ENCODE results near the gene YY1.

YY1 gene

GRCh38 chr14:100317912-100318808, 79.2 kb downstream of the YY1 start:
- FAIRE-seq = no peak

- no peak for FAIRE-seq
Measured at GRCh38 chr14:100320157-100320856, 81.4 kb downstream of the YY1 start.

GRCh38 chr14:100321473-100322137, 82.7 kb downstream of the YY1 start:
- FAIRE-seq = no peak

GRCh38 chr14:100322138-100322957, 83.4 kb downstream of the YY1 start:
- FAIRE-seq = no peak

- no peak for FAIRE-seq
Measured at GRCh38 chr14:100323121-100323941, 84.4 kb downstream of the YY1 start, which contains the start of gene SLC25A47. SLC25A47 (plus strand) TSS chr14:100323339; CDS start chr14:100323415, 76 bp downstream.

- no peak for FAIRE-seq
Measured at GRCh38 chr14:100323942-100324307, 85.0 kb downstream of the YY1 start.

- no peak for FAIRE-seq
Measured at GRCh38 chr14:100325231-100325632, 86.3 kb downstream of the YY1 start.

- no peak for FAIRE-seq
Measured at GRCh38 chr14:100325958-100326357, 87.0 kb downstream of the YY1 start.

- FAIRE-seq = no peak
Measured at GRCh38 chr14:100327128-100327527, 88.2 kb downstream of the YY1 start.

- no peak for FAIRE-seq
Measured at GRCh38 chr14:100328495-100329163, 89.7 kb downstream of the YY1 start.

- FAIRE-seq = no peak
Measured at GRCh38 chr14:100329233-100330006, 90.5 kb downstream of the YY1 start.

- FAIRE-seq = no peak
Measured at GRCh38 chr14:100330007-100330344, 91.0 kb downstream of the YY1 start.

GRCh38 chr14:100330388-100330931, 91.5 kb downstream of the YY1 start:
- no peak for FAIRE-seq

- no peak for FAIRE-seq
Measured at GRCh38 chr14:100332071-100332639, 93.2 kb downstream of the YY1 start.

Data from colon (tissue), 2 donors.